ENCODE data around the gene DIPK1C. TPM values are rescaled to one million over a fixed set of nuclear protein-coding genes. Genes with fewer than 3 reads are reported as not detected.

Gene DIPK1C
- total RNA-seq, 1 donor from 2014 or later = not detected

DNA sequence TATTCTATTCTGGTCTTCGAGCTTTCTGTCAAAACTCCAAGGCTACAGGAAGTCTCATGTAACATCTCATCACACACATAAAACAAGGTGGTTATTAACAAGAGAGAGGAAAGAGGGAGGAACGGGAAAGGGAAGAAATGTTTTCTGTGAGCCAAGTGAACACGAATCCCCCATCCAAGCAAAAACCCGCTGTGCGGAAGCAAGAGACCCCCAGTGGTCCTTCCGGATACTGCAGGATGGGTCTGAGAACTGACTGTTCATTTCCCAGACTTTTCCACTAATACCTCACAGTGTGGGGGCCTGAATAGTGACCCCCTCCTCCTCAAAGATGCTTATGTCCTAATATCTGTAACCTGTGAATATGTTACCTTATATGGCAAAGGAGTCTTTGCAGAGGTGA is 19.0 kb upstream of the DIPK1C start:
- TF ChIP-seq, protein P1, sequence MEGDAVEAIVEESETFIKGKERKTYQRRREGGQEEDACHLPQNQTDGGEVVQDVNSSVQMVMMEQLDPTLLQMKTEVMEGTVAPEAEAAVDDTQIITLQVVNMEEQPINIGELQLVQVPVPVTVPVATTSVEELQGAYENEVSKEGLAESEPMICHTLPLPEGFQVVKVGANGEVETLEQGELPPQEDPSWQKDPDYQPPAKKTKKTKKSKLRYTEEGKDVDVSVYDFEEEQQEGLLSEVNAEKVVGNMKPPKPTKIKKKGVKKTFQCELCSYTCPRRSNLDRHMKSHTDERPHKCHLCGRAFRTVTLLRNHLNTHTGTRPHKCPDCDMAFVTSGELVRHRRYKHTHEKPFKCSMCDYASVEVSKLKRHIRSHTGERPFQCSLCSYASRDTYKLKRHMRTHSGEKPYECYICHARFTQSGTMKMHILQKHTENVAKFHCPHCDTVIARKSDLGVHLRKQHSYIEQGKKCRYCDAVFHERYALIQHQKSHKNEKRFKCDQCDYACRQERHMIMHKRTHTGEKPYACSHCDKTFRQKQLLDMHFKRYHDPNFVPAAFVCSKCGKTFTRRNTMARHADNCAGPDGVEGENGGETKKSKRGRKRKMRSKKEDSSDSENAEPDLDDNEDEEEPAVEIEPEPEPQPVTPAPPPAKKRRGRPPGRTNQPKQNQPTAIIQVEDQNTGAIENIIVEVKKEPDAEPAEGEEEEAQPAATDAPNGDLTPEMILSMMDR (IDR thresholded peaks at IDR 0.05; ENCODE audit: unreplicated experiment) = peak; percentile 77
- H3K4me1 Mint-ChIP-seq (ENCODE audit: low read depth) = peaks cover 4% of the 10 kb centered on the region
- no peaks in the 10 kb centered on the region for H3K27me3 Mint-ChIP-seq
- peak; percentile 36 for DNase-seq (ENCODE audit: low spot score, unreplicated experiment)
- no peak overlapping the region for H3K4me3 Mint-ChIP-seq (ENCODE audit: low read depth)
- H3K27ac Mint-ChIP-seq = no peak overlapping the region
- no peaks in the 10 kb centered on the region for H3K36me3 Mint-ChIP-seq (ENCODE audit: insufficient read depth)
- H3K9me3 Mint-ChIP-seq (ENCODE audit: low read depth) = no peaks in the 10 kb centered on the region

DNA sequence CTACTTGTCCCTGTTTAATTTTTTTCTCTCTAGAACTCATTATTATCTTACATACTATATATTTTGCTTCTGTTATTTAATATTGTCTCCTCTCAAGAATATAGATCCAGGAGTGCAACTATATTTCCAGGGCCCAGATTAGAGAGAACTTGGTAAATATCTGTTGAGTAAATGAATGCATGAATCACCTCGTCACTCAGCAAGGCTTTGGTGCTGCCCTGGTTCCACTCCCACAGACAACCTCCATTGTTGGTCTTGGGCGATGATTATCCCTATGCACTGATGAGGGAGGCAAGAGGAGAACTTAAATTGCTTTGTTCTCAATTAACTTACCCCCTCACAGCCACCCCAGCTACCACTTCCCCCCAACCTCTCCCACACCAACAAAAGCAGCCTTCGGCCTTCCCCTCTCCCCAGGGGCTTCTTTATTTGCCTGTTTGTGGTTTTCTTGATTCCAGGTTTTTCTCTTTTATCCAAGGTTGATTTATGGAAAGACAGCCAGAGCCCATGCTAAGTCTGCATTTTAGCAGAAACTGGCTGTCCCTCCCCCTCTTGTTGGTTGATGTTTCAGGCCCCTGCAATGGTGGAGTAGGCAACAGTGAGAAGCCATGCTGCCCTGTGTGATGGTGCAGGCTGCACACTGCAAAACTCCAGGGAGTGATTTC is 17.0 kb upstream of the DIPK1C start:
- no peaks in the 10 kb centered on the region for H3K4me1 Mint-ChIP-seq (ENCODE audit: low read depth)
- no peak overlapping the region for H3K27ac Mint-ChIP-seq
- peaks cover 9% of the 10 kb centered on the region for H3K9me3 Mint-ChIP-seq (ENCODE audit: low read depth)
- H3K27me3 Mint-ChIP-seq = no peaks in the 10 kb centered on the region
- no peak for DNase-seq (ENCODE audit: low spot score, unreplicated experiment)
- H3K4me3 Mint-ChIP-seq (ENCODE audit: low read depth) = no peak overlapping the region
- no peaks in the 10 kb centered on the region for H3K36me3 Mint-ChIP-seq (ENCODE audit: insufficient read depth)
- TF ChIP-seq, protein P1 (IDR thresholded peaks at IDR 0.05; ENCODE audit: unreplicated experiment) = no peak

DNA sequence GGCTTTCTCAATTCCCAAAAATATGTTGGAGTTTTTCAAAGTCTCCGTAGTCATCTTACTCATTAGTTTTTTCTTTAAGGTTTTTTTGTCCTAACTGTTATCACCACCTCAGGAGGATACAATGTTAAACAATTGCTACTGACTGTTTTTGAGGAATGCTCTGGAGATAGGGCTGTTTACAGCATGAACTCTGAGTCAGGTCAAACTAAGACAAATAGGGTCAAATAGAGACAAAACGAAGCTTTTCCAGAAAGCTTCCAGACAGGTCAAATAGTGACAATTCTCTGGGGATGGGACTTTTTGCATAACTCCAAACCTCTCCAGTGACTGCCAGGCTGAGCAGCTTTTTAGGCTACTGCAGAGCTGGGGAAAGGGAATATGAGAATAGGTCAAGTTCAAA is 15.2 kb upstream of the DIPK1C start:
- Mint-ChIP-seq H3K27ac (no peak overlapping the region), H3K9me3 (ENCODE audit: low read depth) (peaks cover 9% of the 10 kb centered on the region), H3K4me3 (ENCODE audit: low read depth) (no peak overlapping the region), H3K27me3 (no peaks in the 10 kb centered on the region), H3K36me3 (ENCODE audit: insufficient read depth) (no peaks in the 10 kb centered on the region), H3K4me1 (ENCODE audit: low read depth) (peaks cover 8% of the 10 kb centered on the region)
- TF ChIP-seq, protein P1 (IDR thresholded peaks at IDR 0.05; ENCODE audit: unreplicated experiment) = no peak
- no peak for DNase-seq (ENCODE audit: low spot score, unreplicated experiment)

DNA sequence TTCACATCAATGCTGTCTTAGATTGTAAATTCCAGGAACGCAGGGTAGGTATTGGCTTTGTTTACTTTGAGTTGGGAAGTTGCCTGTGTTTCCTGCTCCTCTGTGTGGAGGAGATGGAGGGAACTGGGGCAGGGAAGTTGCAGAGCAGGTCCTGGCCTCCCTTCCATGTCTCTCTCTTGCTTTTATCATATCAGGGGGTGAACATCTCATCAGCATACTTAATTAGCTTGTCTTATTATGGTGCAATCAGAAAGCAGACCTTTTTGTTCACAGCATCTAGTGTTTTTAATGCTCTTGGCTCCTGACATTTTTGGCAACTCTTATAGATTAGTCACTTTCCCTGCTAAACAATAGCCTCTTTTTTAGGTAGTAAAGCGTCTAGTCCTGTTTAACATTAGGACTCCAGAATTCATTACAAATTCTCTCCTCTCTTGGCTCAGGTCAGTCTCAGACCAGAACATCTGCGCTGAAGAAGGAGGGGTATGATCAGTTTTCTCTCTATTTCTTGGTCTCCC is 11.5 kb upstream of the DIPK1C start:
- TF ChIP-seq, protein P1 (IDR thresholded peaks at IDR 0.05; ENCODE audit: unreplicated experiment) = no peak
- no peak overlapping the region for H3K4me3 Mint-ChIP-seq (ENCODE audit: low read depth)
- H3K27ac Mint-ChIP-seq = no peak overlapping the region
- no peaks in the 10 kb centered on the region for H3K36me3 Mint-ChIP-seq (ENCODE audit: insufficient read depth)
- H3K4me1 Mint-ChIP-seq (ENCODE audit: low read depth) = peaks cover 8% of the 10 kb centered on the region
- H3K27me3 Mint-ChIP-seq = peaks cover 7% of the 10 kb centered on the region
- no peak for DNase-seq (ENCODE audit: low spot score, unreplicated experiment)
- H3K9me3 Mint-ChIP-seq (ENCODE audit: low read depth) = peaks cover 9% of the 10 kb centered on the region

DNA sequence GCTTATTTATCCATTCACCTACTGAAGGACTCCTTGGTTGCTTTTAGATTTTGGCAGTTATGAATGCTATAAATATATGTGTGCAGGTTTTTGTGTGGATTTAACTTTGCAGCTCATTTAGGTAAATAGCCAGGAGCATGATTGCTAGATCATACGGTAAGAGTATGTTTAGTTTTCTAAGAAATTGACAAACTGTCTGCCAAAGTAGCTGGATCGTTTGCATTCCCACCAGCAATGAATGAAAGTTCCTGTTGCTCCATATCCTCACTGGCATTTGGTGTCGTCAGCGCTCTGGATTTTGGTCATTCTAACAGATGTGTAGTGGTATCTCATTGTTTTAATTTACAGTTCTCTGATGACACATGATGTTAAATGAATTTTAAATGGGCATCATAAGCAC is 8.7 kb upstream of the DIPK1C start:
- Mint-ChIP-seq H3K4me1 (ENCODE audit: low read depth) (peaks cover 8% of the 10 kb centered on the region), H3K27me3 (peaks cover 14% of the 10 kb centered on the region), H3K36me3 (ENCODE audit: insufficient read depth) (no peaks in the 10 kb centered on the region), H3K27ac (no peak overlapping the region), H3K4me3 (ENCODE audit: low read depth) (no peak overlapping the region), H3K9me3 (ENCODE audit: low read depth) (peaks cover 9% of the 10 kb centered on the region)
- TF ChIP-seq, protein P1 (IDR thresholded peaks at IDR 0.05; ENCODE audit: unreplicated experiment) = no peak
- no peak for DNase-seq (ENCODE audit: low spot score, unreplicated experiment)
